ENCODE measurements around the gene OR2A12. TPM values are rescaled to one million over a fixed set of nuclear protein-coding genes. Genes with fewer than 3 reads are reported as not detected.

Gene OR2A12
- total RNA-seq, 4 donors from 2014 or later = not detected

- DNase-seq = no peak
- no peak overlapping the region for H3K4me3 ChIP-seq (replicated peaks in 1 of 3)
- no peaks in the 10 kb centered on the region for H3K36me3 ChIP-seq
- H3K9me3 ChIP-seq = no peaks in the 10 kb centered on the region
- no peak overlapping the region for H3K27ac ChIP-seq
- no peaks in the 10 kb centered on the region for H3K27me3 ChIP-seq
- TF ChIP-seq POLR2A (IDR thresholded peaks at IDR 0.05) (no peak), CTCF (IDR thresholded peaks at IDR 0.05) (no peak)
- H3K4me1 ChIP-seq = no peaks in the 10 kb centered on the region
- intact Hi-C loops (cut with DNase I) = no loop called here
These were observed 12.7 kb downstream of the OR2A12 start for GRCh38 chr7:144098776-144099175.

- Histone ChIP-seq H3K36me3 (no peaks in the 10 kb centered on the region), H3K4me1 (no peaks in the 10 kb centered on the region), H3K9me3 (no peaks in the 10 kb centered on the region), H3K27ac (no peak overlapping the region), H3K27me3 (no peaks in the 10 kb centered on the region), H3K4me3 (replicated peaks in 1 of 3) (no peak overlapping the region)
- intact Hi-C loops (cut with DNase I) = no loop called here
- WGBS, 2 donors = 74% methylated on average over 3 of the region's 3 CpGs
- TF ChIP-seq CTCF (IDR thresholded peaks at IDR 0.05) (no peak), POLR2A (IDR thresholded peaks at IDR 0.05) (no peak)
- no peak for DNase-seq
These were observed 14.5 kb downstream of the OR2A12 start for GRCh38 chr7:144100607-144101006.

GRCh38 chr7:144102041-144102440 is 16.0 kb downstream of the OR2A12 start:
- intact Hi-C loops (cut with DNase I) = no loop called here
- Histone ChIP-seq H3K36me3 (no peaks in the 10 kb centered on the region), H3K9me3 (no peaks in the 10 kb centered on the region), H3K4me3 (replicated peaks in 1 of 3) (no peak overlapping the region), H3K4me1 (no peaks in the 10 kb centered on the region), H3K27me3 (no peaks in the 10 kb centered on the region), H3K27ac (no peak overlapping the region)
- no peak for DNase-seq
- TF ChIP-seq POLR2A (IDR thresholded peaks at IDR 0.05) = no peak
- TF ChIP-seq CTCF (IDR thresholded peaks at IDR 0.05) = no peak

GRCh38 chr7:144105211-144105610 is 19.1 kb downstream of the OR2A12 start:
- H3K9me3 ChIP-seq = no peaks in the 10 kb centered on the region
- H3K4me1 ChIP-seq = no peaks in the 10 kb centered on the region
- H3K27me3 ChIP-seq = no peaks in the 10 kb centered on the region
- no peak for DNase-seq
- H3K36me3 ChIP-seq = no peaks in the 10 kb centered on the region
- TF ChIP-seq CTCF (IDR thresholded peaks at IDR 0.05) (no peak), POLR2A (IDR thresholded peaks at IDR 0.05) (no peak)
- intact Hi-C loops (cut with DNase I) = no loop called here
- no peak overlapping the region for H3K27ac ChIP-seq
- H3K4me3 ChIP-seq (replicated peaks in 1 of 3) = no peak overlapping the region

GRCh38 chr7:144109283-144109682 is 23.2 kb downstream of the OR2A12 start, which contains the start of gene OR2A2:
Gene OR2A2, plus strand, starts transcription at chr7:144109583. Its CDS starts 0 bp downstream, at chr7:144109583.
- intact Hi-C loops (cut with DNase I) = no loop called here
- Histone ChIP-seq H3K27me3 (no peaks in the 10 kb centered on the region), H3K36me3 (no peaks in the 10 kb centered on the region), H3K9me3 (no peaks in the 10 kb centered on the region), H3K4me3 (replicated peaks in 1 of 3) (no peak within 1 kb of the TSS), H3K4me1 (no peaks in the 10 kb centered on the region), H3K27ac (no peak within 1 kb of the TSS)
- 93 to 97% methylated on average over 2 of the region's 2 CpGs for WGBS, 2 donors
- no peak for TF ChIP-seq POLR2A (IDR thresholded peaks at IDR 0.05)
- no peak for TF ChIP-seq CTCF (IDR thresholded peaks at IDR 0.05)
- no peak for DNase-seq
